ENCODE results near the gene FBXO42.

FBXO42 gene

DNA sequence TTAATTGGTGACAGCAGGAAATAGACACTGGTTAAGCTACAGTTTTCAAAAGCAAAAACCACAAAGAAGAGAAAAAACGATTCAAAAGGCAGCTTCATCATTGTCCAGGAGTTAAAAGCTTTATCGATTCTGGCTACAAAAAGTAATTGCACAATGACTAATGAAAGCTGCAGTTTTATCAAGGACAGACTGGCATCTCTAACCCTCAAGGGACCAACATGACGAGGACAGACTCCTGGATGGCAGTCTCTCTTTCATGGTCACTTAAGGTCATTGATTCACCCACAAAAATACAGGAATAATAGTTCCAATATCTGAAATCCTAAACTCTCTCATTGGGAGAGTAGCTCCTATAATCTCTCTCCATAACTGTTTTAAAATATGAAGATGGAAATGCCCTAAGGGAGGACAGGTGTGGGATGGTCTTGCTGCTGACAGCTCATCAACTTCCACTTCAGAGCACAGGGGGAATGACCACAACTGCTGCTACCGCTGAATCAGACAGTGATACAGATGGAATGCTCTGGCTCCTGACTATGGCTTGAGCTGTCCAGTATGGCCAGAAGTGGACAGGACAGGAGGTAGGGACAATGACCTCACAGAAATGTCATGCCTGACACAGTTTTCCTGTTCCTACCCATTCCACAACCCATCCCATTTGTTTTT is 97.9 kb downstream of the FBXO42 start:
- no peak for TF ChIP-seq Cebpa-rat (IDR thresholded peaks at IDR 0.05)
- no peaks in the 10 kb centered on the region for H3K9me3 ChIP-seq (replicated peaks in 1 of 11)
- H3K27me3 ChIP-seq = no peaks in the 10 kb centered on the region
- H3K4me3 ChIP-seq = no peak overlapping the region
- peaks cover 68 to 100% (median 76%) of the 10 kb centered on the region in 11 experiments for H3K36me3 ChIP-seq
- peaks cover 0 to 74% (median 19%) of the 10 kb centered on the region in 11 experiments; a peak in 15 of 22 replicates for H4K20me1 ChIP-seq
- no peak overlapping the region for H3K27ac ChIP-seq
- H3K4me1 ChIP-seq = peaks cover 15 to 29% (median 24%) of the 10 kb centered on the region in 10 experiments
- H3K4me2 ChIP-seq = no peak overlapping the region
- H3K9ac ChIP-seq = no peak overlapping the region

DNA sequence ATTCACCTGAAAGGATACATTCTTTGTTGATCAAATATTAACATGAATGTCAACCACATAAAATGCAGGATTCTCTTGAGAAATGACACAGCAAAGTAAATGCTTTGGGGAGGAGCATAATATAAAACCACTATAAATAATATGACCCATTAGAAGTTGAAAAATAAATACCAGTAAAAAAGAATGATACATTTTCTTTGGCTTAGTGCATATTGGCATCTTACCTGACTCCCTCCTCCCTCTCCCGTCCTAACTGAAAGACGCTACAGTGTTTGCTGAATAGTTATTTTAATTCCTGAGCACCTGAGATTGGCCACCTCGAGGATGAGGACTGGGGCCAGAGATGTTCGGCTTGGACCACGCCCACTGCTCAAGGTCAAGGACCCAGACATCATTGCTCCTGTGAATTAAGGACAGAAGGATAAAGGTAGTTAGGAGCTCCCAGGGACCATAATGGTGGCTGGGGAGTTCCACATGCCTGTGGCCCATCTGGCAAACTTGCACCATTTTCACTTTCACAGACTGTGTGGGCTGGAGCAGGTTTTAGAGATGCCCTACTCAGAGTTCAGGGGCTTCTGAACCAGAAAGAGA is 98.9 kb downstream of the FBXO42 start:
- Histone ChIP-seq H3K4me2 (no peak overlapping the region), H3K9ac (no peak overlapping the region), H4K20me1 (peaks cover 0 to 74% (median 18%) of the 10 kb centered on the region in 11 experiments; a peak in 14 of 22 replicates), H3K9me3 (replicated peaks in 1 of 11) (no peaks in the 10 kb centered on the region), H3K27me3 (no peaks in the 10 kb centered on the region), H3K27ac (no peak overlapping the region), H3K36me3 (peaks cover 68 to 93% (median 76%) of the 10 kb centered on the region in 11 experiments), H3K4me1 (peaks cover 19 to 32% (median 27%) of the 10 kb centered on the region in 10 experiments), H3K4me3 (no peak overlapping the region)
- no peak for TF ChIP-seq Cebpa-rat (IDR thresholded peaks at IDR 0.05)

GRCh38 chr1:16252912-16253311 is 99.4 kb downstream of the FBXO42 start:
- peaks cover 0 to 74% (median 19%) of the 10 kb centered on the region in 11 experiments; a peak in 13 of 22 replicates for H4K20me1 ChIP-seq
- H3K9me3 ChIP-seq (replicated peaks in 1 of 11) = no peaks in the 10 kb centered on the region
- no peak overlapping the region for H3K4me3 ChIP-seq
- no peak for TF ChIP-seq Cebpa-rat (IDR thresholded peaks at IDR 0.05)
- H3K4me2 ChIP-seq = no peak overlapping the region
- no peak overlapping the region for H3K27ac ChIP-seq
- H3K36me3 ChIP-seq = peaks cover 69 to 92% (median 79%) of the 10 kb centered on the region in 11 experiments
- no peaks in the 10 kb centered on the region for H3K27me3 ChIP-seq
- H3K9ac ChIP-seq = no peak overlapping the region
- peaks cover 23 to 34% (median 29%) of the 10 kb centered on the region in 10 experiments for H3K4me1 ChIP-seq

- peaks cover 23 to 36% (median 31%) of the 10 kb centered on the region in 10 experiments for H3K4me1 ChIP-seq
- no peak overlapping the region for H3K9ac ChIP-seq
- H4K20me1 ChIP-seq = peaks cover 0 to 67% (median 19%) of the 10 kb centered on the region in 11 experiments; a peak in 13 of 22 replicates
- H3K36me3 ChIP-seq = peaks cover 70 to 97% (median 84%) of the 10 kb centered on the region in 11 experiments
- TF ChIP-seq Cebpa-rat (IDR thresholded peaks at IDR 0.05) = no peak
- no peak overlapping the region for H3K27ac ChIP-seq
- H3K4me3 ChIP-seq = no peak overlapping the region
- H3K27me3 ChIP-seq = no peaks in the 10 kb centered on the region
- no peaks in the 10 kb centered on the region for H3K9me3 ChIP-seq (replicated peaks in 1 of 11)
- no peak overlapping the region for H3K4me2 ChIP-seq
Observed at GRCh38 chr1:16251381-16251780, 100.9 kb downstream of the FBXO42 start.

GRCh38 chr1:16250524-16251251 is 101.6 kb downstream of the FBXO42 start:
- H3K4me3 ChIP-seq = no peak overlapping the region
- peaks cover 23 to 36% (median 31%) of the 10 kb centered on the region in 10 experiments for H3K4me1 ChIP-seq
- H3K9me3 ChIP-seq (replicated peaks in 1 of 11) = no peaks in the 10 kb centered on the region
- H3K27ac ChIP-seq = no peak overlapping the region
- H3K36me3 ChIP-seq = peaks cover 67 to 97% (median 81%) of the 10 kb centered on the region in 11 experiments
- peaks cover 0 to 60% (median 15%) of the 10 kb centered on the region in 11 experiments; a peak in 13 of 22 replicates for H4K20me1 ChIP-seq
- H3K27me3 ChIP-seq = no peaks in the 10 kb centered on the region
- no peak overlapping the region for H3K4me2 ChIP-seq
- TF ChIP-seq Cebpa-rat (IDR thresholded peaks at IDR 0.05) = no peak
- 0 out of 22 replicates have a peak overlapping the region, but pooled peaks of 1 of the 11 experiments have one; percentile 11 for H3K9ac ChIP-seq

DNA sequence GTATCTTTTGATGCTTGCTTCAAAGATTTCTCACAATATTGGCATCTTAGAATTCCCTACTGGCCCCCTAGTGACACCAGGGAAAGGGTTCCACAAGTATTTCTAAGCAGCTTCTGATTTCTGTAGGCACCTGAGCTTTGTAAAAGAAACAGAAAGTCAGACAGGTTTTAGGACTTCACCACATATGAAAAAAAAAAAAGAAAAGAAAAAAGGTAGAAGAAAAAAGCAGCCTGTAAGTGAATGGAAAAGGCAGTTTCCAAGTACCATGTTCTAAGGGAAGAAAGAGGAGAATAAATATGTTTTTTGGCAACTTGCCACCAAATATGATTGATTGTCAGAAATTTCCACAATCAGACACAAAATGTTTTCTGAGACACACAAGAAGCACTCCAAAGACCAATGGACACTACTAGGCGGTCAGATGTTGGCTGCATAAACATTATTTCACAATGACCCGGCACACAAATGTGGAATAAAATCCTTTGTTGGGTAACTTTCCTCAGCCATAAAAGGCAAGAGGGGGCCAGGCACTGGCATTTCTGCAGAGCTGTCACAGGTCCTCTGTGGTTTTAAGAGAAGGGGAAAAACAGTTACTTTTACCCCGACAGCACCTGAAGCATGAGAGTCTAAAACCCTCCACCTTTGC is 102.6 kb downstream of the FBXO42 start:
- peaks cover 0 to 63% (median 15%) of the 10 kb centered on the region in 11 experiments; a peak in 13 of 22 replicates for H4K20me1 ChIP-seq
- H3K36me3 ChIP-seq = peaks cover 57 to 89% (median 76%) of the 10 kb centered on the region in 11 experiments
- 0 out of 22 replicates have a peak overlapping the region, but pooled peaks of 1 of the 11 experiments have one; percentile 11 for H3K9ac ChIP-seq
- H3K4me2 ChIP-seq = peak overlapping the region; percentile 11 to 71 (median 45); a peak in 18 of 22 replicates
- no peaks in the 10 kb centered on the region for H3K27me3 ChIP-seq
- peaks cover 23 to 40% (median 32%) of the 10 kb centered on the region in 10 experiments for H3K4me1 ChIP-seq
- H3K4me3 ChIP-seq = no peak overlapping the region
- H3K27ac ChIP-seq = no peak overlapping the region
- no peak for TF ChIP-seq Cebpa-rat (IDR thresholded peaks at IDR 0.05)
- no peaks in the 10 kb centered on the region for H3K9me3 ChIP-seq (replicated peaks in 1 of 11)

GRCh38 chr1:16248603-16249516 is 103.4 kb downstream of the FBXO42 start:
- no peaks in the 10 kb centered on the region for H3K9me3 ChIP-seq (replicated peaks in 1 of 11)
- H3K4me2 ChIP-seq = peak overlapping the region; percentile 11 to 71 (median 45)
- H3K27ac ChIP-seq = peak overlapping the region in 8 of 11 experiments; percentile 33 to 63 (median 42); a peak in 17 of 22 replicates
- H3K27me3 ChIP-seq = no peaks in the 10 kb centered on the region
- H3K9ac ChIP-seq = peak overlapping the region in 2 of 11 experiments; percentile 4 to 38; a peak in 2 of 22 replicates
- peaks cover 48 to 80% (median 67%) of the 10 kb centered on the region in 11 experiments for H3K36me3 ChIP-seq
- peaks cover 27 to 48% (median 37%) of the 10 kb centered on the region in 10 experiments for H3K4me1 ChIP-seq
- H3K4me3 ChIP-seq = no peak overlapping the region
- peaks cover 0 to 67% (median 15%) of the 10 kb centered on the region in 11 experiments; a peak in 14 of 22 replicates for H4K20me1 ChIP-seq
- TF ChIP-seq Cebpa-rat (IDR thresholded peaks at IDR 0.05) = no peak
